ENCODE measurements around the gene HOXA6. TPM values are rescaled to one million over a fixed set of nuclear protein-coding genes. Genes with fewer than 3 reads are reported as not detected.

HOXA6 gene
- total RNA-seq, 1 donor from 2014 or later, result 0.80 TPM

DNA sequence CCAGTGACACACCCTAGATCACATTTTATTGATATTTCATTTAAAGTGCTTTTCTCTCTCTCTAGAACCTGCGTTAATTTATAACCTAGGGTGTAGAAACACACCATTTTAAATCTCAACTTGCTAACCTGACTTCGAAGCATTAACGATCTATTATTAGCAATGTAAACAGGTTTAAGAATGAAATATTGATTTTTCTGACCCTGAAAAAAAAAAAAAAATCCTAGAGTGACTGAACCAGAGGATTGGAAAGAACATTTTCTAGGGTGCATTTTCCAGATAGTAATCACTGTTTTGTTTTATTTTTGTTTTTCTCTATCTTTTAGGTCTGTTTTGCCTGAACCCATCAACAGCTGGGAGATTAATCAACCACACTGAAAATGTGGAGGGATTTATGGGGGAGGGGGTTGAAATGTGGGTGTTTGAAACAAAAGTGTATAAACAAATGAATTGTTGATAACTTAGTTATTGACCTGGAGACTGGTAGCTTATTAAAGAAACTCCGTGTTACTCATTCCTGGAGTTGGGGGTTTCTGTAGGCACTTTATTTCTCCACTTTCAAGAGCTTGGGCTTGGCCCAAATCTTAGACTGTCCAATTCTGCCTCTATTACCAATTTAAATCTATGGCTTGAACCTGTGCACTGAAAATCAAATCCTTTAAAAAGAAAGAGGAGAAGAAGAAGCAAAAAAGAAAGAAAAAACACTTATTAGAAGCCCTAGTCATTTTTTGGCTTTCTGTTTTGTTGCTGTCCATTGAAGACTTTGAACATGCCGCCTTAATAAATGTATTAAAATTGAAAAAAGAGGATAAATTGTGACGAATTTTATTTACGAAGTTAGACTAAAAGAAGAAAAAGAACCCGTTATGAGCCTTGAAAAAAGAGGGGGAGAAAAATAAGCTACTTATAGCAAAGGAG lies 47.9 kb downstream of the HOXA6 start:
- DNase-seq (ENCODE audit: low read depth), result no peak

DNA sequence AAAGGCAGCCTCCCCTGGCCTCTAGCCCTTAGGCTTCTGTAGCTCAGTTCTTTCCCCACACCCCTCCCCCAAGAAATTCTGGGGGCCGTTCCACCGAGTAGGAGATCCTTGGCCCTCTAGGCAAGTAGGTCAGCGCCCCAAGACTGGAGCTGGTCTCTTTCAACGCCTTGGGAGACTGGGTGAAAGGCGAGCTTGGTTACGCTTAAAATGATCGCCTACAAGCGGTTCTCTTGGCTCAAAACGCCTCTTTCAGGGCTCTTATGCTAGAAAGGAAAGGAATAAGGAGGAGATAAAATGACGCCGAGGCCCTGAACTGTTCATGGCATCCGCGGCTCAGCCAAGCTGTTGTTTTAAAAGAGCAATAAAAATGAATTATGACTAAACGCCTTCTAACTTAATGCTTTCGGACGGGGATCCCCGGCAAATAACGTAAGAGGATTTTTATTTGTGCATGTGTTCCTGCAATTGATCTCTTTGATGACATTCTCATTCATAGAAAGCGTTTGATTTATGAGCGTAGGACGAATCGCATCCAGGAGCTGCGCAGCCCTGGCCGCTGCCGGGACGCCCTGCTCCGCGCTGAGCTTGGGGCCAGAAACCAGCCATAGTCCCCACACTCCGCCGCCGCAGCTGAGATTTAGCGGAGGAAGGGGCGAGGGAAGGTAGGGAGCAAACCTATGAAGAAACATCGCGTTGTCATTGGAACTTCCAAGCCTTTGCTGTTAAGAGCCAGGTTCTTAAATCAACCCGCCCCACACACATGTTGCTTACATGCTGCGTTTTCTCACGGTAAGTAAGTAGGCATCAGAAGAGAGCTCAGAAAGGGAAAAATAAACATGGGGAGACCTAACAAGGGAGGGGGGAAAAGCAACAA lies 48.8 kb downstream of the HOXA6 start:
- no peak for DNase-seq (ENCODE audit: low read depth)

DNA sequence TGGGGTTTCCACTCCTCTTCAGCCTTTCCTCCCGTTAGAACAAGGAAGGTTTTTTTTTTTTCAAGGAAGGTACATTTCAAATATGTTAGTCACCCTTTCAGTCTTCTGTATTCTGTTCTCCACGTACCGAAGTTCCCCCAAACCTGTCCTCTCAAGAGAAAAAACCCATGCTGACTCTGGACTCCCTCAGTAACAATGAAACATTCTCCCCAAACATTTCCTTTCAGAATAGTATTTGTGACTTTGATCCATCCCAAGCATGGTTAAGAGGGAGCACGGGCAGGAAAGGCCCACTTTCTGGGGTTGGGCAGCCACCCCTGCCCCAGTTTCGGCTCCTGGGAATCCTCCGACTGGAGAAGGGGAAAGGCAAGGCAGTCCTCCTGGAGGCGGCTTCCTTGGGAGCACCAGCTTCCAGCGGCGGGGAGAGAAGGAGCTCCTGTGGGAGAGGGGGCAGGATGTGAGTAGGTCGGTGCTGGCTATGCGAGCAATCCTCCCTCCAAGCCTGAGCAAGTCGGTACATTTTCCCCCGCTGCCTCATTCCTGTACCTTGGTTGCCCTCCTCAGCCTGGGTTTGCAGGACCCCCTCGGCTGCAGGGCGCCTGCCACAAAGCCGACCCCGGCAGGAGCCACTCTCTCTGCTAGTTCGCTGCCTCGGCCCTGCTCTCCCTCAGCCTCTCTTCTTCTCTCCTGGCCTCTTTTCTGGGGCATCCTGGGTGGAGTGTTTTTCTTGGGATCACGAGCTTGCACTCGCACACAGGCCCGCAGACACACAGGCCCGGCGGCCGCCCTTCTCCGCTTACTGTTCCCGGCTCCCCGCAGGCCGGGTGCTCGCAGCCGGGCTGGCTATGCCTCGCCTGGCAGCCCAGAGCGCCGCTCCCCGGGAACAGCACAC lies 49.6 kb downstream of the HOXA6 start:
- peak; percentile 71 for DNase-seq (ENCODE audit: low read depth)

DNA sequence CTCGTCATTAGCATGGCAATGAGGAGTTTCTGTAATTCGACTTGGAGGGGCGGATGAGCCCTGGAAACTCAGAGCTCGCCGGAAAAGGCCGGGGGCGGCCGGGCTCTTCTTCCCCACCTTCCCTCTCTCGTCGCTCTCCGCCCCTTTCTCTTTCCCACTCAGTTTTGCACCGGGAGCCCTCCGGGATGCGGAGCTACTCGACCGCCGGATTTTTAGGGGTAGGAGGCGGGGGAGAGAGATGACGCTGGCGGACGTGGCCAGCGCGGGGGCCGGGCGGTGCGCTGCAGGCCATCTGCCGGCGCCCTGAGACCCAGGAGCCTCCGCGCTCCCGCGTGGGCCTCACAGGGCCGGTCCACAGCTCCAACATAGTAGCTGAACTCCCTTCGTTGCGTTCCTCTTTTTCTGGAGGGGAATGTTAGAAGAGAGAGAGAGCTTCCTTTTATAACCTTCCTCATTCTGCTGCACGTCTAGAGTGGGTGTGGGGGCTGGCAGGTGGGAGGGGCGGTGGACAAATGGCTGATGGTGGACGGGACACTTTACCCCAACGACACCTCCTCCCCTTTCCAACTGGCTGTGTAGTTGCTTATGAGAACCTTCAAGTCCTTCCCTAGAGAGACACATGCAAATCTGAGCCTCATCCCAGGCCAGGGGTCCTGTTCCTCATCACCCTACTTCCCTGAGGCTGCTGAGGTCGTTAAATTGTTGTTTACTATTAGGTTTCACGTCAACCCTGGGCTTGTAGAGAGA lies 50.6 kb downstream of the HOXA6 start:
- DNase-seq (ENCODE audit: low read depth), result peak; percentile 76

DNA sequence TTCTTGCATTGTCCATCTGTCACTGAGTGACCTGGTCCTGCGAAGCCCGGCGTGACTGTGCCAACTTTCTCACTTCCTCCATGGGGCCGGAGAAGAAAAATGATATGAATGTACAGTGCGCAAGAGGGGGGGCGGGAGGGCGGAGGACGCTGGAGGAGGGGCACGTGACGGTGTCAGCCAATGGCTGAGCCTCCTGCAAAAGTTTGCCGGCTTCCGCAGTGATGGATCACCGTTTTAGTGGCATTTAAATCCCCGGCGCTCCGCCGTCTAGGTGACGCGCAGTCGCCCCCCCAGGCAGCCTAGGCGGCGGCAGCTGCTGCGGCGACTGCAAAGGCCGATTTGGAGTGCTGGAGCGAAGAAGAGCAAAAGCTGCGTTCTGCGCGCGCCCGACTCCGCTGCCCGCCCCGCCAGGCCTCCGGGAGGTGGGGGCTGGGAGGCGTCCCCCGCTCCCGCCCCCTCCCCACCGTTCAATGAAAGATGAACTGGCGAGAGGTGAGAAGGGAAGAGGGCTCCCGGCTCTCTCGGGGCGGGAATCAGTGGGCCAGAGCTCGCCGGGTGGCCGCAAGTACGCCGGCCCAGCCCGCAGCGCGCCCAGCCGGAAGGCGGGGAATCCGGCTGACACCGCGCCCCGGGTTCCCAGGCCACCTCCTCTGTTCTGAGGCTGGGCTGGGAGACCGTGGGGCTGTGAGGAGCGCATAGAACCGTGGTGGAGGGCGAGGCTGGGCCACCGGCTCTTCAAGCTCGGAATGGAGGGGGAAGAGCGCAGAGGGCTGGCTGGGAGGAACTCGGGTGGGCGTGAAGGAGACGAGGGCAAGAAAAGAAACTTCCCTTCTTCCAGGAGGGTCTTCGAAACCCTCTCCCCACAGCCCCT lies 51.4 kb downstream of the HOXA6 start, which contains the start of gene HOXA1:
Gene HOXA1 (minus strand): TSS at position 104 of the 871 bp plus-strand sequence. CDS start 88 bp downstream, at position 16.
- DNase-seq (ENCODE audit: low read depth), result peak; percentile 96

MicroRNA genes within 50 kb of the gene (microRNA counts, 767-probe panel; counts per million panel counts)
- microRNA hsa-miR-196b-5p, result not detected

Small RNA genes within 50 kb of the gene (microRNA-seq; reads per million reads assigned to microRNA genes)
- 435 reads per million, percentile 72 among the genes with 10 or more reads in this experiment for gene MIR196B

Other genes starting within 250 kb of the HOXA6 start
- 4.5 and 5.5 TPM in 2 replicates for gene HOXA1, start 51.8 kb downstream of the HOXA6 start, total RNA-seq
- gene HOXA2, start 45.1 kb downstream of the HOXA6 start, total RNA-seq, result 0.42 and 0.56 TPM in 2 replicates
- 5.0 and 6.7 TPM in 2 replicates for gene HOXA4, start 17.0 kb downstream of the HOXA6 start, total RNA-seq
- gene HOXA5, start 4.1 kb downstream of the HOXA6 start, total RNA-seq, result 5.7 and 8.8 TPM in 2 replicates
- gene HOXA3, start 4.8 kb upstream of the HOXA6 start, total RNA-seq, result 1.7 and 4.4 TPM in 2 replicates
- 20.5 and 20.9 TPM in 2 replicates for gene HOXA7, start 8.9 kb upstream of the HOXA6 start, total RNA-seq
- gene HOXA9, start 17.8 kb upstream of the HOXA6 start, total RNA-seq, result 9.1 and 13.0 TPM in 2 replicates
- 14.6 and 15.1 TPM in 2 replicates for gene HOXA10, start 26.5 kb upstream of the HOXA6 start, total RNA-seq
- 1.7 TPM in 2 replicates for gene HOXA11, start 37.5 kb upstream of the HOXA6 start, total RNA-seq
- gene HOXA13, start 52.3 kb upstream of the HOXA6 start, total RNA-seq, result 0.13 and 0.26 TPM in 2 replicates
- gene EVX1, start 95.0 kb upstream of the HOXA6 start, total RNA-seq, result not detected in 2 replicates